ENCODE measurements around the gene SYPL1.

The SYPL1 gene

GRCh38 chr7:106069471-106070200, 42.5 kb downstream of the SYPL1 start:
- H3K4me3 ChIP-seq (ENCODE audit: low read length): no peak overlapping the region
- no peaks in the 10 kb centered on the region for H3K36me3 ChIP-seq (ENCODE audit: control insufficient read depth, insufficient read depth, low read length)
- H3K4me1 ChIP-seq (ENCODE audit: control insufficient read depth, insufficient read depth, low read length): peaks cover 84% of the 10 kb centered on the region
- H3K9ac ChIP-seq (ENCODE audit: low read length): no peak overlapping the region
- H3K9me3 ChIP-seq (ENCODE audit: control insufficient read depth, low read length): no peaks in the 10 kb centered on the region
- no peaks in the 10 kb centered on the region for H3K27me3 ChIP-seq (ENCODE audit: control insufficient read depth, insufficient read depth, low read length)

DNA sequence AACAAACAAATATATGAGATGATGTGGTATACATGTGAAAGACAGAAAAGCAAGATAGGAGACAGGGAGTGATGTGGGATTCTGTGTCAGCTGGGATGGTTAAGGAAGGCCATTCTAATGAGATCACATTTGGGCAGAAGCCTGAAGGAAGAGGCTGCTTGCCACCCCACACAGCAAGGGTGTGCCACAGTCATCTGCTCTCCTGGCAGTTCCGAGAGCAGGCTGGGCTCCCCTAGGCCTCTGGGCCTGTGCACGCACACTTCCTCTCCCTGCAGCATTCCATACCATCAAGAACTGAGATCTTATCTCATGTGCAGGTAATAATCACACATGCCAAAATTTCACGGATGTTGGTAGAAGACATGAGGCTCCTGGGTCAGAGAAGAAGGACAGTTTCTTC, 43.1 kb downstream of the SYPL1 start:
- H3K4me1 ChIP-seq (ENCODE audit: control insufficient read depth, insufficient read depth, low read length): peaks cover 84% of the 10 kb centered on the region
- no peak overlapping the region for H3K9ac ChIP-seq (ENCODE audit: low read length)
- H3K9me3 ChIP-seq (ENCODE audit: control insufficient read depth, low read length): no peaks in the 10 kb centered on the region
- H3K4me3 ChIP-seq (ENCODE audit: low read length): no peak overlapping the region
- H3K27me3 ChIP-seq (ENCODE audit: control insufficient read depth, insufficient read depth, low read length): no peaks in the 10 kb centered on the region
- H3K36me3 ChIP-seq (ENCODE audit: control insufficient read depth, insufficient read depth, low read length): no peaks in the 10 kb centered on the region

- Histone ChIP-seq H3K36me3 (ENCODE audit: control insufficient read depth, insufficient read depth, low read length) (no peaks in the 10 kb centered on the region), H3K4me3 (ENCODE audit: low read length) (no peak overlapping the region), H3K9me3 (ENCODE audit: control insufficient read depth, low read length) (no peaks in the 10 kb centered on the region), H3K4me1 (ENCODE audit: control insufficient read depth, insufficient read depth, low read length) (peaks cover 84% of the 10 kb centered on the region), H3K9ac (ENCODE audit: low read length) (no peak overlapping the region), H3K27me3 (ENCODE audit: control insufficient read depth, insufficient read depth, low read length) (no peaks in the 10 kb centered on the region)
Observed at GRCh38 chr7:106068538-106068961, 43.6 kb downstream of the SYPL1 start.

GRCh38 chr7:106067678-106068077, 44.4 kb downstream of the SYPL1 start:
- no peak overlapping the region for H3K9ac ChIP-seq (ENCODE audit: low read length)
- no peaks in the 10 kb centered on the region for H3K36me3 ChIP-seq (ENCODE audit: control insufficient read depth, insufficient read depth, low read length)
- no peak overlapping the region for H3K4me3 ChIP-seq (ENCODE audit: low read length)
- peaks cover 81% of the 10 kb centered on the region for H3K4me1 ChIP-seq (ENCODE audit: control insufficient read depth, insufficient read depth, low read length)
- no peaks in the 10 kb centered on the region for H3K9me3 ChIP-seq (ENCODE audit: control insufficient read depth, low read length)
- H3K27me3 ChIP-seq (ENCODE audit: control insufficient read depth, insufficient read depth, low read length): no peaks in the 10 kb centered on the region

GRCh38 chr7:106065575-106066500, 46.3 kb downstream of the SYPL1 start:
- Histone ChIP-seq H3K9me3 (ENCODE audit: control insufficient read depth, low read length) (no peaks in the 10 kb centered on the region), H3K27me3 (ENCODE audit: control insufficient read depth, insufficient read depth, low read length) (no peaks in the 10 kb centered on the region), H3K36me3 (ENCODE audit: control insufficient read depth, insufficient read depth, low read length) (no peaks in the 10 kb centered on the region), H3K9ac (ENCODE audit: low read length) (peak overlapping the region; percentile 27), H3K4me1 (ENCODE audit: control insufficient read depth, insufficient read depth, low read length) (peaks cover 73% of the 10 kb centered on the region), H3K4me3 (ENCODE audit: low read length) (peak overlapping the region; percentile 23)

DNA sequence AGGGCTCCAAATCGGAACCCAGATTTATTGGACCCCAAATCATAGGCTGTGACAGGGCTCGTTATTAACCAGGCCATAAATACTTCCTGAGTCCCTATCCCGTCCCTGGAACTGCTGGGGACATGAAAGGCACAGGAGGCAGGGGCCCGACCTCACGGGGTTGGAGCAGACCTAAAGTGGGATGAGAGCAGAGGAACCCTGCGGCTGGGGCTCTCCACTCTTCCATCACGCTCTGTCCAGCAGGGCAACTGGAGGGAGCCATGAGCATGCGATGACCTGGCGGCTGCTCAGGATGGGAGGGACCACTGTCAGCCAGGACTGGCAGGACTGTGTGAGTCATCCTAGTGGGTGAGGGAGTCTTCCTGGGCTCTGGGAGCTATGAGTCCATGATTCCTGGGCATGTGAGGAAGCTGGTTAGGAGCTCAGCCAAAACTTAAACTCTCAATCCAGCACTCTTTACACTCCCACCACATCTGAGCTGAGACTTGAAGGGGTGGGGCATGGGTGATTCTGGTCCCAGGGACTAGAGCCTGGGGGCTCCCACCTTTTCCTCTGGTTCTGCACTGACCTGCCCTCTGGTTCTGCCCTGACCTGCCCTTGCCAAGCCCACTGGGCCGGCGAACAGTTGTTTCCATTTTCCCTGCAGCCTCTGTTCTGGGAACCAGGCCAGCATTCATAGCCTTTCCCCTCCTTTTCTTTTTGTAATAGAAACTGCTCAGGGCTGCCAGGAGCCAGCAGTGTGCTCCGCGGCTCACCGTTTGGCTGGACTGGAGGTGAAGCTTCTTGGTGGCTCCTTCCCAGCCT, 47.1 kb downstream of the SYPL1 start:
- Histone ChIP-seq H3K4me3 (ENCODE audit: low read length) (peak overlapping the region; percentile 23), H3K9ac (ENCODE audit: low read length) (peak overlapping the region; percentile 27), H3K27me3 (ENCODE audit: control insufficient read depth, insufficient read depth, low read length) (no peaks in the 10 kb centered on the region), H3K9me3 (ENCODE audit: control insufficient read depth, low read length) (no peaks in the 10 kb centered on the region), H3K36me3 (ENCODE audit: control insufficient read depth, insufficient read depth, low read length) (no peaks in the 10 kb centered on the region), H3K4me1 (ENCODE audit: control insufficient read depth, insufficient read depth, low read length) (peaks cover 64% of the 10 kb centered on the region)

DNA sequence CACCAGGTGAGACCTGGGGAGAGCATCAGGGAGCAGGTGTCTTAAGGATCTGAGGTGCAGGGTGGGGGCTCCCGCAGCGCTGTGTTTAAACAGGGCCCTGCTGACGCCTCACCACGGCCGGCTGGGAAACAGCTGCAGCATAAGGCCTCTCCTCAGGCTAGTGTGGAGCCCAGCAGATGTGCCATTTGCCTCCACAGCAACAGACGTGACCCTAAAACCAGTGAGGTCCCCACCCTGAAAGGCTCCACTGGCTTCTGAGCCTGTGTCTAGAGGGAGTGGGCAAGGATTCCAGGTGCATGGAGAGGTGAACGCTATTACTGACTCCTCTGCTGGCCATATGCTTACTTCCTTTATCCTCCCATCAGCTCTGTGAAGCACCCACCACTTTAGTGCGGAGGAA, 47.8 kb downstream of the SYPL1 start:
- Histone ChIP-seq H3K36me3 (ENCODE audit: control insufficient read depth, insufficient read depth, low read length) (no peaks in the 10 kb centered on the region), H3K9ac (ENCODE audit: low read length) (peak overlapping the region; percentile 27), H3K4me3 (ENCODE audit: low read length) (no peak overlapping the region), H3K27me3 (ENCODE audit: control insufficient read depth, insufficient read depth, low read length) (no peaks in the 10 kb centered on the region), H3K4me1 (ENCODE audit: control insufficient read depth, insufficient read depth, low read length) (peaks cover 58% of the 10 kb centered on the region), H3K9me3 (ENCODE audit: control insufficient read depth, low read length) (no peaks in the 10 kb centered on the region)

GRCh38 chr7:106063692-106064091, 48.4 kb downstream of the SYPL1 start:
- peaks cover 56% of the 10 kb centered on the region for H3K4me1 ChIP-seq (ENCODE audit: control insufficient read depth, insufficient read depth, low read length)

GRCh38 chr7:106063024-106063423, 49.1 kb downstream of the SYPL1 start:
- Histone ChIP-seq H3K36me3 (ENCODE audit: control insufficient read depth, insufficient read depth, low read length) (no peaks in the 10 kb centered on the region), H3K9ac (ENCODE audit: low read length) (no peak overlapping the region), H3K9me3 (ENCODE audit: control insufficient read depth, low read length) (no peaks in the 10 kb centered on the region), H3K4me1 (ENCODE audit: control insufficient read depth, insufficient read depth, low read length) (peaks cover 59% of the 10 kb centered on the region), H3K27me3 (ENCODE audit: control insufficient read depth, insufficient read depth, low read length) (no peaks in the 10 kb centered on the region), H3K4me3 (ENCODE audit: low read length) (no peak overlapping the region)

More at GRCh38 chr7:106063692-106064091, 48.4 kb downstream of the SYPL1 start:
- Histone ChIP-seq H3K27me3 (ENCODE audit: control insufficient read depth, insufficient read depth, low read length) (no peaks in the 10 kb centered on the region), H3K9me3 (ENCODE audit: control insufficient read depth, low read length) (no peaks in the 10 kb centered on the region), H3K4me3 (ENCODE audit: low read length) (no peak overlapping the region), H3K36me3 (ENCODE audit: control insufficient read depth, insufficient read depth, low read length) (no peaks in the 10 kb centered on the region), H3K9ac (ENCODE audit: low read length) (no peak overlapping the region)

- H3K9me3 ChIP-seq (ENCODE audit: control insufficient read depth, low read length): no peaks in the 10 kb centered on the region
- H3K4me3 ChIP-seq (ENCODE audit: low read length): no peak overlapping the region
- no peaks in the 10 kb centered on the region for H3K27me3 ChIP-seq (ENCODE audit: control insufficient read depth, insufficient read depth, low read length)
- H3K9ac ChIP-seq (ENCODE audit: low read length): no peak overlapping the region
- H3K36me3 ChIP-seq (ENCODE audit: control insufficient read depth, insufficient read depth, low read length): no peaks in the 10 kb centered on the region
- H3K4me1 ChIP-seq (ENCODE audit: control insufficient read depth, insufficient read depth, low read length): peaks cover 62% of the 10 kb centered on the region
Observed at GRCh38 chr7:106062521-106062931, 49.6 kb downstream of the SYPL1 start.

- no peaks in the 10 kb centered on the region for H3K36me3 ChIP-seq (ENCODE audit: control insufficient read depth, insufficient read depth, low read length)
- no peaks in the 10 kb centered on the region for H3K9me3 ChIP-seq (ENCODE audit: control insufficient read depth, low read length)
- H3K4me3 ChIP-seq (ENCODE audit: low read length): no peak overlapping the region
- no peaks in the 10 kb centered on the region for H3K27me3 ChIP-seq (ENCODE audit: control insufficient read depth, insufficient read depth, low read length)
- H3K4me1 ChIP-seq (ENCODE audit: control insufficient read depth, insufficient read depth, low read length): peaks cover 68% of the 10 kb centered on the region
- H3K9ac ChIP-seq (ENCODE audit: low read length): no peak overlapping the region
Observed at GRCh38 chr7:106062006-106062405, 50.1 kb downstream of the SYPL1 start.
